Endothelial cell (in vitro differentiated cells): ENCODE results near the gene GARIN5A. TPM values are rescaled to one million over a fixed set of nuclear protein-coding genes. Genes with fewer than 3 reads are reported as not detected.

Experiments used
- DNase-seq: peaks from one replicate; pipeline ENCODE4 v3.0.0; 2021; ENCODE audit warnings: low spot score
- H3K27ac Mint-ChIP-seq: one replicate; pipeline ENCODE4 v1.8.0; 2021; ENCODE audit warnings: mixed read lengths, inconsistent platforms; ENCODE audit not compliant: unreplicated experiment
- H3K27me3 Mint-ChIP-seq: one replicate; pipeline ENCODE4 v1.8.0; 2021; ENCODE audit warnings: mild to moderate bottlenecking, moderate library complexity, mixed read lengths, inconsistent platforms; ENCODE audit not compliant: unreplicated experiment
- H3K36me3 Mint-ChIP-seq: one replicate; pipeline ENCODE4 v1.8.0; 2021; ENCODE audit warnings: mild to moderate bottlenecking, low read depth, mixed read lengths, inconsistent platforms; ENCODE audit not compliant: unreplicated experiment
- H3K4me1 Mint-ChIP-seq: one replicate; pipeline ENCODE4 v1.8.0; 2021; ENCODE audit warnings: mild to moderate bottlenecking, mixed read lengths, inconsistent platforms; ENCODE audit not compliant: unreplicated experiment
- H3K4me3 Mint-ChIP-seq: one replicate; pipeline ENCODE4 v1.8.0; 2021; ENCODE audit warnings: mild to moderate bottlenecking, mixed read lengths, inconsistent platforms; ENCODE audit not compliant: unreplicated experiment
- H3K9me3 Mint-ChIP-seq: one replicate; pipeline ENCODE4 v1.8.0; 2021; ENCODE audit warnings: mixed read lengths, inconsistent platforms; ENCODE audit not compliant: unreplicated experiment
- CTCF ChIP-seq: fragments of 200-600 bp; sonication (generic); IDR thresholded peaks from one replicate; pipeline ENCODE4 v1.5.0; 2021; ENCODE audit warnings: antibody characterized with exemption; ENCODE audit not compliant: unreplicated experiment
- total RNA-seq: library from RNA; stranded (reverse); fragmentation: NEBNext Ultra II Directional; extraction: Animal tissue kit (Norgen Biotek cat#: 25700); gene quantifications from one replicate; pipeline ENCODE4 v1.2.1, GENCODE V29; 2021; ENCODE audit not compliant: unreplicated experiment

The GARIN5A gene
- total RNA-seq, 1 donor from 2014 or later, result not detected

- peaks cover 9% of the 10 kb centered on the region for H3K36me3 Mint-ChIP-seq
- H3K4me3 Mint-ChIP-seq, result peak overlapping the region; percentile 44
- H3K27me3 Mint-ChIP-seq, result peaks cover 5% of the 10 kb centered on the region
- DNase-seq, result no peak
- TF ChIP-seq CTCF, result no peak
- no peak overlapping the region for H3K27ac Mint-ChIP-seq
- H3K9me3 Mint-ChIP-seq, result peaks cover 8% of the 10 kb centered on the region
- H3K4me1 Mint-ChIP-seq, result no peaks in the 10 kb centered on the region
These were observed 25.2 kb upstream of the GARIN5A start for GRCh38 chr19:50501568-50502475.

- no peak for DNase-seq
- Mint-ChIP-seq H3K36me3 (peaks cover 8% of the 10 kb centered on the region), H3K27ac (no peak overlapping the region), H3K9me3 (peaks cover 8% of the 10 kb centered on the region), H3K4me3 (no peak overlapping the region), H3K4me1 (no peaks in the 10 kb centered on the region), H3K27me3 (peaks cover 6% of the 10 kb centered on the region)
- TF ChIP-seq CTCF, result no peak
These were observed 24.5 kb upstream of the GARIN5A start for GRCh38 chr19:50501186-50501567.

- Mint-ChIP-seq H3K4me1 (no peaks in the 10 kb centered on the region), H3K36me3 (peaks cover 11% of the 10 kb centered on the region), H3K4me3 (no peak overlapping the region), H3K9me3 (peaks cover 8% of the 10 kb centered on the region), H3K27me3 (peaks cover 6% of the 10 kb centered on the region), H3K27ac (no peak overlapping the region)
- DNase-seq, result no peak
- no peak for TF ChIP-seq CTCF
These were observed 24.1 kb upstream of the GARIN5A start for GRCh38 chr19:50500753-50501151.

- Mint-ChIP-seq H3K36me3 (peaks cover 8% of the 10 kb centered on the region), H3K4me1 (no peaks in the 10 kb centered on the region), H3K4me3 (no peak overlapping the region), H3K27ac (no peak overlapping the region), H3K27me3 (peaks cover 11% of the 10 kb centered on the region), H3K9me3 (peaks cover 10% of the 10 kb centered on the region)
- TF ChIP-seq CTCF, result no peak
- no peak for DNase-seq
These were observed 23.6 kb upstream of the GARIN5A start for GRCh38 chr19:50500060-50500752.
